ENCODE measurements around the gene ATF6. TPM values are rescaled to one million over a fixed set of nuclear protein-coding genes. Genes with fewer than 3 reads are reported as not detected.
A peak's percentile ranks its signal among the peaks of the same experiment; 100 is the strongest.
"Not testable (repeated sequence)": the region's sequence is repeated elsewhere in the genome, so short reads cannot be mapped to it uniquely, and the experiment has no call there.

Gene ATF6
- polyA plus RNA-seq, 4 donors, result 27.0 to 37.5 (median 32.4) TPM

GRCh38 chr1:161824618-161825017 is 58.5 kb downstream of the ATF6 start:
- DNase-seq (ENCODE audit: low read depth in 4 of 4, low spot score in 3 of 4), result no peak

- DNase-seq (ENCODE audit: low read depth in 4 of 4, low spot score in 3 of 4), result no peak
Observed at GRCh38 chr1:161825831-161826230, 59.7 kb downstream of the ATF6 start.

GRCh38 chr1:161826478-161826877 is 60.4 kb downstream of the ATF6 start:
- no peak for DNase-seq (ENCODE audit: low read depth in 4 of 4, low spot score in 3 of 4)

GRCh38 chr1:161827786-161828185 is 61.7 kb downstream of the ATF6 start:
- no peak for DNase-seq (ENCODE audit: low read depth in 4 of 4, low spot score in 3 of 4)

- DNase-seq (ENCODE audit: low read depth in 4 of 4, low spot score in 3 of 4), result not testable (repeated sequence)
Observed at GRCh38 chr1:161832299-161832907, 66.3 kb downstream of the ATF6 start.

- DNase-seq (ENCODE audit: low read depth in 4 of 4, low spot score in 3 of 4), result no peak
Observed at GRCh38 chr1:161834967-161835550, 68.9 kb downstream of the ATF6 start.

GRCh38 chr1:161836018-161836417 is 69.9 kb downstream of the ATF6 start:
- DNase-seq (ENCODE audit: low read depth in 4 of 4, low spot score in 3 of 4), result no peak

GRCh38 chr1:161838362-161838761 is 72.2 kb downstream of the ATF6 start:
- DNase-seq (ENCODE audit: low read depth in 4 of 4, low spot score in 3 of 4), result no peak

- no peak for DNase-seq (ENCODE audit: low read depth in 4 of 4, low spot score in 3 of 4)
Observed at GRCh38 chr1:161838885-161839284, 72.8 kb downstream of the ATF6 start.

GRCh38 chr1:161839591-161839990 is 73.5 kb downstream of the ATF6 start:
- no peak for DNase-seq (ENCODE audit: low read depth in 4 of 4, low spot score in 3 of 4)

GRCh38 chr1:161840363-161840762 is 74.2 kb downstream of the ATF6 start:
- DNase-seq (ENCODE audit: low read depth in 4 of 4, low spot score in 3 of 4), result no peak

- no peak for DNase-seq (ENCODE audit: low read depth in 4 of 4, low spot score in 3 of 4)
Observed at GRCh38 chr1:161843156-161843555, 77.0 kb downstream of the ATF6 start.

- DNase-seq (ENCODE audit: low read depth in 4 of 4, low spot score in 3 of 4), result no peak
Observed at GRCh38 chr1:161844696-161845095, 78.6 kb downstream of the ATF6 start.

GRCh38 chr1:161848676-161849075 is 82.6 kb downstream of the ATF6 start:
- no peak for DNase-seq (ENCODE audit: low read depth in 4 of 4, low spot score in 3 of 4)

GRCh38 chr1:161849518-161849917 is 83.4 kb downstream of the ATF6 start:
- no peak for DNase-seq (ENCODE audit: low read depth in 4 of 4, low spot score in 3 of 4)

- no peak for DNase-seq (ENCODE audit: low read depth in 4 of 4, low spot score in 3 of 4)
Observed at GRCh38 chr1:161855260-161855659, 89.1 kb downstream of the ATF6 start.

GRCh38 chr1:161858271-161858670 is 92.2 kb downstream of the ATF6 start:
- no peak for DNase-seq (ENCODE audit: low read depth in 4 of 4, low spot score in 3 of 4)

GRCh38 chr1:161863549-161863948 is 97.4 kb downstream of the ATF6 start:
- DNase-seq (ENCODE audit: low read depth in 4 of 4, low spot score in 3 of 4), result no peak

GRCh38 chr1:161864577-161864976 is 98.5 kb downstream of the ATF6 start:
- DNase-seq (ENCODE audit: low read depth in 4 of 4, low spot score in 3 of 4), result peak in 2 of 4 donors; percentile 12 to 24

GRCh38 chr1:161866241-161866640 is 100.1 kb downstream of the ATF6 start:
- DNase-seq (ENCODE audit: low read depth in 4 of 4, low spot score in 3 of 4), result no peak

- no peak for DNase-seq (ENCODE audit: low read depth in 4 of 4, low spot score in 3 of 4)
Observed at GRCh38 chr1:161868832-161869231, 102.7 kb downstream of the ATF6 start.

- no peak for DNase-seq (ENCODE audit: low read depth in 4 of 4, low spot score in 3 of 4)
Observed at GRCh38 chr1:161869291-161869690, 103.2 kb downstream of the ATF6 start.

GRCh38 chr1:161872506-161872905 is 106.4 kb downstream of the ATF6 start:
- no peak for DNase-seq (ENCODE audit: low read depth in 4 of 4, low spot score in 3 of 4)
